ENCODE results near the gene TMTC2.
"Not testable (repeated sequence)": the region's sequence is repeated elsewhere in the genome, so short reads cannot be mapped to it uniquely, and the experiment has no call there.

The TMTC2 gene

DNA sequence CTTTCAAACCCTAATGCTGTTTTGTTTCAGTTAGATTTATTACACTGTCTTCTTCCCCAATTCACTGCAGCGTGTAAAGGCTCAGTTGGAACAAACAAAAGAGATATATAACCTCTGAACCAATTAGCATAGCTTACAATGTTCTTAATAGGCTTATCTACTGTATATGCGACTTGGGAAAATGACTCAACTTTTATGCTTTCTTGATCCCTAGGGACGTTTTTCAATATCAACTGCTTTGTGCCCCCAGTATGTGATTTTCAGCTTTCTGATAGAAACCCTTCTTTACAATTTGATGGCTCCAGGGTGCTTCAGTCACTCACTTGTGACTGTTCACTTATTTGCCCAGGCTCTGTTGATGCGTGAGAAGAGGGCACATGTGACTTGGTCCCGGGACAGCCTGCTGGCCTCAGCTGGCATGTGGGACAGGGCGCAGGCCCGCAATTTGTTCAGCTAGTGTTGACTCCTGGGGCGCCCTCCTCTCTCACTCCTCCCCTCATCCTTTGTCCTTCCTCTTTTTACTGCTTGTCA is 107.1 kb downstream of the TMTC2 start:
- no peak for DNase-seq
- no peaks in the 10 kb centered on the region for H3K36me3 ChIP-seq
- TF ChIP-seq, protein P1, sequence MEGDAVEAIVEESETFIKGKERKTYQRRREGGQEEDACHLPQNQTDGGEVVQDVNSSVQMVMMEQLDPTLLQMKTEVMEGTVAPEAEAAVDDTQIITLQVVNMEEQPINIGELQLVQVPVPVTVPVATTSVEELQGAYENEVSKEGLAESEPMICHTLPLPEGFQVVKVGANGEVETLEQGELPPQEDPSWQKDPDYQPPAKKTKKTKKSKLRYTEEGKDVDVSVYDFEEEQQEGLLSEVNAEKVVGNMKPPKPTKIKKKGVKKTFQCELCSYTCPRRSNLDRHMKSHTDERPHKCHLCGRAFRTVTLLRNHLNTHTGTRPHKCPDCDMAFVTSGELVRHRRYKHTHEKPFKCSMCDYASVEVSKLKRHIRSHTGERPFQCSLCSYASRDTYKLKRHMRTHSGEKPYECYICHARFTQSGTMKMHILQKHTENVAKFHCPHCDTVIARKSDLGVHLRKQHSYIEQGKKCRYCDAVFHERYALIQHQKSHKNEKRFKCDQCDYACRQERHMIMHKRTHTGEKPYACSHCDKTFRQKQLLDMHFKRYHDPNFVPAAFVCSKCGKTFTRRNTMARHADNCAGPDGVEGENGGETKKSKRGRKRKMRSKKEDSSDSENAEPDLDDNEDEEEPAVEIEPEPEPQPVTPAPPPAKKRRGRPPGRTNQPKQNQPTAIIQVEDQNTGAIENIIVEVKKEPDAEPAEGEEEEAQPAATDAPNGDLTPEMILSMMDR (IDR thresholded peaks at IDR 0.05; ENCODE audit: low read depth, low read length): no peak

DNA sequence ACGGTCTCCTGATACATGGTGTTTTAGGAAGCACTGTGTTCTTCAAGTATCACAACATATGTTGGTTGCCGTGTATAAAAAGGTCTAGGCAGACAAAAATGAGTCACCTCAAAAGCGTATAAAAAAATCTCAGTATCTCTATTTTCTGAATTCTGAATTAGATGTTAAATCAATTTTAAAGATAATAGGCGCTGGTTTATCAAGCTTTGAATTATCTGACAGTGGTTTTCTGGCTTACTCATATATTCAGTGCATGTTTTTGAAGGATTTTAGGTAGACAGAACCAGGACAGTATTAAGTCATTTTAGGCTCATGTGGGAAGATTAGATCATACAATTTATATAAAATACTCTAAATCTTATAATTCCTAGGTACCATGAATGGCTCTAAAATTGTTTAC is 110.8 kb downstream of the TMTC2 start:
- Histone ChIP-seq H3K9me3 (ENCODE audit: severe bottlenecking) (no peaks in the 10 kb centered on the region), H3K4me3 (ENCODE audit: low read depth, low read length) (no peak overlapping the region), H3K27ac (no peak overlapping the region), H3K36me3 (no peaks in the 10 kb centered on the region), H3K27me3 (ENCODE audit: insufficient read depth, low read depth, severe bottlenecking) (no peaks in the 10 kb centered on the region)
- TF ChIP-seq, protein P1 (IDR thresholded peaks at IDR 0.05; ENCODE audit: low read depth, low read length): no peak
- DNase-seq: no peak

More for the DNA sequence above, 107.1 kb downstream of the TMTC2 start:
- Histone ChIP-seq H3K27me3 (ENCODE audit: insufficient read depth, low read depth, severe bottlenecking) (no peaks in the 10 kb centered on the region), H3K4me3 (ENCODE audit: low read depth, low read length) (no peak overlapping the region), H3K27ac (no peak overlapping the region), H3K9me3 (ENCODE audit: severe bottlenecking) (no peaks in the 10 kb centered on the region)

DNA sequence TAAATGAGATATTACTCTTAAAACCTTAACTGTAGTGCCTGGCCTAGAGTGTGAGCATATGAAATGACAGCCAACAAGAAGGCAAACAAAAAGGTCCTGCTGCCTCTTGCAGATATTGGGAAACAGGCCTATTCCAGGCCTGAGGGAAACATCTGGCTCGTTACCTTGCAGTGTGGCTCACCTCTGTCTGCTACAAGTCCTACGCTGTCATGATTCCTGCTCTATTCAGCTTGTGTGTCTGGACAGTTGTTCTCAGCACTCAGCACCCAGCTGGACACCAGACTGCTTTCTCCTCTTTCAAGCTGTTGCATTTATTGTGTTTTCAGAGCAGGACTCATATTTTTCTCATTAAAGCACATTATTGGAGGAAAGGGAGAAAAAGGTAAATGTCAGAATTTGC is 113.5 kb downstream of the TMTC2 start:
- no peak for DNase-seq
- H3K4me3 ChIP-seq (ENCODE audit: low read depth, low read length): no peak overlapping the region
- H3K27me3 ChIP-seq (ENCODE audit: insufficient read depth, low read depth, severe bottlenecking): no peaks in the 10 kb centered on the region
- TF ChIP-seq, protein P1 (IDR thresholded peaks at IDR 0.05; ENCODE audit: low read depth, low read length): no peak
- H3K36me3 ChIP-seq: no peaks in the 10 kb centered on the region
- H3K27ac ChIP-seq: no peak overlapping the region
- H3K9me3 ChIP-seq (ENCODE audit: severe bottlenecking): no peaks in the 10 kb centered on the region

DNA sequence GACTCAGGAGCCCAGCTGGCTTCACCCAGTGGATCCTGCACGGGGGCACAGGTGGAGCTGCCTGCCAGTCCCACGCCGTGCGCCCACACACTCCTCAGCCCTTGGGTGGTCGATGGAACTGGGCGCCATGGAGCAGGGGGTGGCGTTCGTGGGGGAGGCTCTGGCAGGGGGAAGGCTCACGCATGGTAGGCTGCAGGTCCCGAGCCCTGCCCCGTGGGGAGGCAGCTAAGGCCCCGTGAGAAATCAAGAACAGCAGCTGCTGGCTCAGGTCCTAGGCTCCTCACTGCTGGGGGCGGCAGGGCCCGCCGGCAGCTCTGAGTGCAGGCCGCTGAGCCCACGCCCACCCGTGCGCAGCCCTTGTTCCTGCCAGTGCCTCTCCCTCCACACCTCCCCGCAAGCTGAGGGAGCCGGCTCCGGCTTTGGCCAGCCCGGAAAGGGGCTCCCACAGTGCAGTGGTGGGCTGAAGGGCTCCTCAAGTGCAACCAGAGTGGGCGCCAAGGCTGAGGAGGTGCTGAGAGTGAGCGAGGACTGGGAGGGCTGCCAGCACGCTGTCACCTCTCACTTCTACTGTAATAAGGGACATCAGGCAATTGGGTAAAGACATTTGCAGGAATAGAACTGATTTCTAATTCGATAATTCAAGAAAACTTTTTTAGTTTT is 115.4 kb downstream of the TMTC2 start:
- no peak for DNase-seq
- TF ChIP-seq, protein P1 (IDR thresholded peaks at IDR 0.05; ENCODE audit: low read depth, low read length): no peak

DNA sequence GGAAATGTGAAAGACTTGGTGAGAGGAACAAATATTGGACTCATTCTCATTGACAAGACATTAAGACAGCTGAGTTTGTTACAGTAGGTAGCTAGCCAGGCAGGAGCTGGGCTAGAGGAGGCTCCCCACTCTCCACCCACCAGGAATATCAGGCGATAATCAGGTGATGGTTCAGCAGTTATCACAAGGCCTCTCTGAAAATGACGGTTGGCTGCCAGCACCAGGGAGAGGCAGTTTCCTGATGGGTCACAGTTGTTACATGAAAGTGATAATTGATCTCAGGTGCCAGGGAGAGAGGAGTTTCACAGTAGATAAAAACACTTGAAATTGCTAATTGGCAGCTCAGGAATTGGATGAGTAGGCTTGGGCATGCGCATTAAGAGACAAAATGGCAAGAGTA is 116.5 kb downstream of the TMTC2 start:
- TF ChIP-seq, protein P1 (IDR thresholded peaks at IDR 0.05; ENCODE audit: low read depth, low read length): no peak
- Histone ChIP-seq H3K27me3 (ENCODE audit: insufficient read depth, low read depth, severe bottlenecking) (no peaks in the 10 kb centered on the region), H3K36me3 (no peaks in the 10 kb centered on the region), H3K9me3 (ENCODE audit: severe bottlenecking) (no peaks in the 10 kb centered on the region), H3K4me3 (ENCODE audit: low read depth, low read length) (no peak overlapping the region), H3K27ac (no peak overlapping the region)
- DNase-seq: no peak

More for the DNA sequence above, 115.4 kb downstream of the TMTC2 start:
- H3K27ac ChIP-seq: no peak overlapping the region
- no peaks in the 10 kb centered on the region for H3K27me3 ChIP-seq (ENCODE audit: insufficient read depth, low read depth, severe bottlenecking)
- no peaks in the 10 kb centered on the region for H3K36me3 ChIP-seq
- no peak overlapping the region for H3K4me3 ChIP-seq (ENCODE audit: low read depth, low read length)
- no peaks in the 10 kb centered on the region for H3K9me3 ChIP-seq (ENCODE audit: severe bottlenecking)

DNA sequence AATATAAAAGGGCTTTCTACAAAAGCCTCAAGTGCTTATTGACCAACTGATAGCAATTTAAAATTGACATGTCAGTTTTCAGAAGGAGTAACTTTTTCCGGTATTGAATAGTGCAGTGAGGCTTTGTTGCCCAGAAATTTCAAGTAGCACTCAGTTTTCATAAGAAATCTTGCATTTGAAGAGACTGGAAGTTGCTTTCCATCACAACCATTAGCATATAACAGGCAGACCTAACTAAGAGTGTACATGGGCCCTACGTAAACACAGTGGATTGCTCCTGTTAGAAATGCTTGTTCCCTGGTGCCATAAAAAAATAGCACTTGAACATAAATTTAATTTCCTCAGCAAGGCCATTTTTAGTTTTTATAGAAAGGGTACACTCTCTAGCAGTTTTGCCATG is 117.9 kb downstream of the TMTC2 start:
- Histone ChIP-seq H3K36me3 (no peaks in the 10 kb centered on the region), H3K9me3 (ENCODE audit: severe bottlenecking) (no peaks in the 10 kb centered on the region), H3K27me3 (ENCODE audit: insufficient read depth, low read depth, severe bottlenecking) (no peaks in the 10 kb centered on the region), H3K4me3 (ENCODE audit: low read depth, low read length) (no peak overlapping the region), H3K27ac (no peak overlapping the region)
- TF ChIP-seq, protein P1 (IDR thresholded peaks at IDR 0.05; ENCODE audit: low read depth, low read length): no peak
- DNase-seq: no peak

DNA sequence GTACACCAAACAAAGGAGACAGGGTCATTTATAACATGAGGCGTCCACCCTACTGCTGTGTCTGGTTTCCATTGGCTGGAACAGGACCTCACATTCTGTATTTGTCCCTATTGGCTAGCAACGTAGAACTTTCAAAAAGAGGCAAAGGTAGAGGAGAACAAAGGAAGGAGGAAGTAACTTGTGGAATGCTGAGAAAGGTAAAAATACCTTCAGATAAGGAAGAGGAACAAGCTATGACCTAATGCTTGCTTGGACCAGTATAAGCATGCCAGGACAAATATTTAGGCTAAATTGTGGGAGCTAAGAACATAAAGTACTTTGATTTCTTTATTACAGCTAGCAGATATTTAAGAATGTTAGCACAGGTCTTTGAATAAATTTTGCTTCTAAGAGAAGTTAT is 118.3 kb downstream of the TMTC2 start:
- H3K27ac ChIP-seq; H3K27me3 ChIP-seq (ENCODE audit: insufficient read depth, low read depth, severe bottlenecking); H3K4me3 ChIP-seq (ENCODE audit: low read depth, low read length); H3K36me3 ChIP-seq; DNase-seq; H3K9me3 ChIP-seq (ENCODE audit: severe bottlenecking): not testable (repeated sequence)

Data from WERI-Rb-1 (cell line).